HEK293T (cell line): ENCODE results near the gene SNCA.

Source experiments
- CTCF ChIA-PET: fragments of 350-600 bp; formaldehyde crosslinking; extraction: SDS; loops from one replicate; lab custom pipeline; 2021; ENCODE audit warnings: antibody characterized with exemption, inconsistent platforms; lab: Yijun Ruan, JAX
- POLR2A ChIA-PET: fragments of 350-600 bp; formaldehyde crosslinking; extraction: SDS; loops from one replicate; lab custom pipeline; 2020; ENCODE audit warnings: antibody characterized with exemption, inconsistent platforms; lab: Yijun Ruan, JAX
- DNase-seq: peaks from one replicate; pipeline ENCODE4 v3.0.0; 2012; ENCODE audit warnings: mixed read lengths; ENCODE audit errors: extremely low spot score
- ARNT ChIP-seq: fragments of 450-650 bp; IDR thresholded peaks from 2 replicates; pipeline ENCODE4 v1.6.1; 2017; ENCODE audit warnings: mild to moderate bottlenecking
- BHLHE40 ChIP-seq: fragments of 450-650 bp; IDR thresholded peaks from 2 replicates; pipeline ENCODE4 v1.6.1; 2016; ENCODE audit warnings: mild to moderate bottlenecking, moderate library complexity, borderline replicate concordance
- CTBP1 ChIP-seq: fragments of 450-650 bp; IDR thresholded peaks from 2 replicates; pipeline ENCODE4 v1.6.1; 2016; ENCODE audit warnings: borderline replicate concordance
- ELF4 ChIP-seq: fragments of 450-650 bp; IDR thresholded peaks from 2 replicates; pipeline ENCODE4 v1.6.1; 2017; ENCODE audit warnings: antibody characterized with exemption
- FOXA1 ChIP-seq: fragments of 450-650 bp; IDR thresholded peaks from 2 replicates; pipeline ENCODE4 v1.6.1; 2016; ENCODE audit warnings: mild to moderate bottlenecking
- FOXK2 ChIP-seq: fragments of 450-650 bp; IDR thresholded peaks from 2 replicates; pipeline ENCODE4 v1.6.1; 2016; ENCODE audit warnings: mild to moderate bottlenecking
- FOXM1 ChIP-seq: fragments of 450-650 bp; IDR thresholded peaks from 2 replicates; pipeline ENCODE4 v1.6.1; 2017; ENCODE audit warnings: mild to moderate bottlenecking, borderline replicate concordance
- HDGF ChIP-seq: fragments of 450-650 bp; IDR thresholded peaks from 2 replicates; pipeline ENCODE4 v1.6.1; 2017; ENCODE audit warnings: antibody characterized with exemption, borderline replicate concordance
- L3MBTL2 ChIP-seq: fragments of 450-650 bp; conservative IDR thresholded peaks from 2 replicates; pipeline ENCODE4 v1.6.1; 2016; ENCODE audit warnings: mild to moderate bottlenecking
- LEF1 ChIP-seq: fragments of 450-650 bp; IDR thresholded peaks from 2 replicates; pipeline ENCODE4 v1.6.1; 2017; ENCODE audit warnings: mild to moderate bottlenecking, borderline replicate concordance
- NFRKB ChIP-seq: fragments of 450-650 bp; IDR thresholded peaks from 2 replicates; pipeline ENCODE4 v1.6.1; 2016; ENCODE audit warnings: mild to moderate bottlenecking, moderate library complexity
- PKNOX1 ChIP-seq: fragments of 450-650 bp; IDR thresholded peaks from 2 replicates; pipeline ENCODE4 v1.6.1; 2016
- SP1 ChIP-seq: fragments of 450-650 bp; IDR thresholded peaks from 2 replicates; pipeline ENCODE4 v1.6.1; 2017
- SUZ12 ChIP-seq: fragments of 450-650 bp; IDR thresholded peaks from 2 replicates; pipeline ENCODE4 v1.6.1; 2016; ENCODE audit warnings: mild to moderate bottlenecking
- TARDBP ChIP-seq: fragments of 450-650 bp; IDR thresholded peaks from 2 replicates; pipeline ENCODE4 v1.6.1; 2016
- ZNF384 ChIP-seq: fragments of 450-650 bp; IDR thresholded peaks from 2 replicates; pipeline ENCODE4 v1.6.1; 2016

SNCA gene

GRCh38 chr4:89836897-89837384 is at the start of gene SNCA:
SNCA (minus strand) TSS chr4:89837161; CDS start chr4:89835667, 1,494 bp downstream.
- no peak for TF ChIP-seq CTBP1
- no peak for TF ChIP-seq ELF4
- peak; percentile 98 for TF ChIP-seq L3MBTL2
- TF ChIP-seq FOXK2 = no peak
- no peak for TF ChIP-seq ARNT
- TF ChIP-seq LEF1 = no peak
- ChIA-PET POLR2A (no interaction called here), CTCF (no interaction called here)
- peak; percentile 74 for DNase-seq

- TF ChIP-seq TARDBP (no peak), ELF4 (no peak), LEF1 (no peak), FOXK2 (no peak), FOXA1 (no peak), CTBP1 (no peak), SP1 (no peak), ZNF384 (no peak), HDGF (no peak)
- CTCF ChIA-PET = interaction anchor here (0.6 to 1.1 kb wide), 3 partner anchors 10 to 936 kb away, joined by 3 to 4 read pairs (median 3); no protein-coding TSS in a partner anchor
- POLR2A ChIA-PET = no interaction called here
- no peak for DNase-seq
These were observed 42.3 kb upstream of the SNCA start for GRCh38 chr4:89879215-89879614.

GRCh38 chr4:89878611-89879010 is 41.6 kb upstream of the SNCA start:
- TF ChIP-seq ELF4 = no peak
- no peak for TF ChIP-seq PKNOX1
- no peak for TF ChIP-seq ZNF384
- TF ChIP-seq CTBP1 = no peak
- no peak for TF ChIP-seq BHLHE40
- no peak for TF ChIP-seq FOXK2
- no peak for TF ChIP-seq ARNT
- TF ChIP-seq HDGF = no peak
- TF ChIP-seq NFRKB = no peak
- no peak for TF ChIP-seq TARDBP
- TF ChIP-seq SP1 = no peak
- no peak for TF ChIP-seq L3MBTL2
- TF ChIP-seq FOXA1 = no peak
- no peak for TF ChIP-seq FOXM1
- TF ChIP-seq SUZ12 = no peak
- no peak for TF ChIP-seq LEF1
- ChIA-PET CTCF (interaction anchor here (0.7 to 1.1 kb wide), 2 partner anchors 10 to 653 kb away, joined by 3 read pairs; no protein-coding TSS in a partner anchor), POLR2A (interaction anchor here (0.7 kb wide), 1 partner anchor 53 kb away, joined by 3 read pairs; no protein-coding TSS in a partner anchor)
- DNase-seq = no peak

- ChIA-PET POLR2A (no interaction called here), CTCF (no interaction called here)
- TF ChIP-seq ZNF384 (no peak), FOXM1 (no peak), SP1 (no peak), HDGF (no peak), ELF4 (no peak), L3MBTL2 (no peak), TARDBP (no peak), LEF1 (no peak), CTBP1 (no peak), SUZ12 (no peak), FOXA1 (no peak), NFRKB (no peak), ARNT (no peak)
- DNase-seq = no peak
These were observed 39.6 kb upstream of the SNCA start for GRCh38 chr4:89876548-89876947.

GRCh38 chr4:89871211-89871610 is 34.2 kb upstream of the SNCA start:
- DNase-seq = no peak
- POLR2A ChIA-PET = no interaction called here
- no peak for TF ChIP-seq BHLHE40
- TF ChIP-seq ARNT = no peak
- TF ChIP-seq SUZ12 = no peak
- no peak for TF ChIP-seq ZNF384
- no peak for TF ChIP-seq ELF4
- TF ChIP-seq NFRKB = no peak
- no peak for TF ChIP-seq FOXA1
- no peak for TF ChIP-seq LEF1
- TF ChIP-seq PKNOX1 = no peak
- TF ChIP-seq TARDBP = no peak
- no peak for TF ChIP-seq L3MBTL2
- TF ChIP-seq FOXK2 = no peak
- TF ChIP-seq FOXM1 = no peak
- no peak for TF ChIP-seq CTBP1
- no peak for TF ChIP-seq HDGF
- TF ChIP-seq SP1 = no peak
- CTCF ChIA-PET = no interaction called here

GRCh38 chr4:89868999-89869589 is 32.1 kb upstream of the SNCA start:
- ChIA-PET CTCF (interaction anchor here (0.6 to 1.0 kb wide), 3 partner anchors 10 to 496 kb away, joined by 3 read pairs; no protein-coding TSS in a partner anchor), POLR2A (no interaction called here)
- no peak for DNase-seq
- TF ChIP-seq BHLHE40 = no peak
- no peak for TF ChIP-seq CTBP1
- TF ChIP-seq SUZ12 = no peak
- TF ChIP-seq L3MBTL2 = no peak
- no peak for TF ChIP-seq HDGF
- no peak for TF ChIP-seq SP1
- TF ChIP-seq FOXK2 = no peak
- no peak for TF ChIP-seq PKNOX1
- no peak for TF ChIP-seq FOXM1
- no peak for TF ChIP-seq TARDBP
- TF ChIP-seq LEF1 = no peak
- TF ChIP-seq ARNT = no peak
- no peak for TF ChIP-seq NFRKB
- no peak for TF ChIP-seq FOXA1
